ENCODE data around the gene PSMB5.
"Not testable (repeated sequence)": the region's sequence is repeated elsewhere in the genome, so short reads cannot be mapped to it uniquely, and the experiment has no call there.

The PSMB5 gene

DNA sequence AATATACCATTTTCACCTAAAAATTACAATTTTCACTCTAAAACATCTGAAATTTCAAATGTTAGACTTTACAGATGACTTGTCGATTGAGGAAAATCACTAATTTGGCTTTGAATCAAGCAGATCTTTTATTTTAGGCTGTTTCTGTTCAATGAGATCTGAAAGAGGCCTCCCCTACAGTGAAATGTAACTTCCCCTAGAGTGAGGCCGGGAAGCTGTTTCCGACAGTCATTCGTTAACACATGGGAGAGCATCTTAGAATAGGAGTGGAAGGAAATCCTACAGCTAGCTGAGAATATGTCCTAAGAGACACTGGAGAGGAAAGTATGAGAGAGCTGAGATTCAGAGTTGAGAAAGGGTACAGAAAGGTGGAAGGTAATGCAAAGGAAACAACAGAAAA is 19.1 kb downstream of the PSMB5 start:
- DNase-seq (ENCODE audit: low read depth in 2 of 2) = no peak

DNA sequence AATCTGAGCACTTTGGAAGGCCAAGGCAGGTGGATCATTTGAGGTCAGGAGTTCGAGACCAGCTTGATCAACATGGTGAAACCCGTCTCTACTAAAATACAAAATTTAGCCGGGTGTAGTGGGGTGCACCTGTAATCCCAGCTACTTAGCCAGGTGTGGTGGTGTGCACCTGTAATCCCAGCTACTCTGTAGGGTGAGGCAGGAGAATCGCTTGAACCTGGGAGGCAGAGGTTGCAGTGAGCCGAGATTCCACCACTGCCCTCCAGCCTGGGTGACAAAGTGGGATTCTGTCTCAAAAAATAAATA is 21.0 kb downstream of the PSMB5 start:
- not testable (repeated sequence) for DNase-seq (ENCODE audit: low read depth in 2 of 2)

DNA sequence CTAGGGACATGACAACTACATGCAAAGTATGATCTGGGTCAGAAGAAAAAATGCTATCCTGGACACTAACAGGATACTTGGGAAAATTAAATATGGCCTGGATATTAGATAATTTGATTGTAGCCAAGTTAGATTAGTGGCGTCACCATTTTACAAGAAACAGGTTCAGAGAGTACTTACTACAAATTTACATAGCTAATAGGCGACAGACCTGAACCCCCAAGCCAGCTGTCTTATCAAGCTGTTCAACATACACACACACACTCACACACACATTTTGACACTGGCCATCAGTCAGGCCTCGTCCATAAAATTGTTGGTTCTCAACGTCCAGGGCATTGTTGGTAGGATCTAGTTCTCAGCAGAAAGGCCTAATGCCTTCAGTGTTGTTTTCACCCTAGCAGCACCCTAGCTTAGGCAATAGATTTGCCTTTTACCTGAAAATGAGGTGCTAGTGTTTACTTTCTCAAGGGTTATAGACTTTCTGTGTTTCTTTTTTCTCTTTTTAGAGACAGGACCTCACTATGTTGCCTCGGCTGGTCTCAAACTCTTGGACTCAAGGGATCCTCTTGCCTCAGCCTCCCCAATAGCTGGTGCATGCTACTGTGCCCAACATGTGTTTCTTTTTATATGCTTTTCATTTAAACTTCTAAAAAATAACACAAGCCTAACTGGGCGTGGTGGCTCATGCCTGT is 21.5 kb downstream of the PSMB5 start:
- no peak for DNase-seq (ENCODE audit: low read depth in 2 of 2)

DNA sequence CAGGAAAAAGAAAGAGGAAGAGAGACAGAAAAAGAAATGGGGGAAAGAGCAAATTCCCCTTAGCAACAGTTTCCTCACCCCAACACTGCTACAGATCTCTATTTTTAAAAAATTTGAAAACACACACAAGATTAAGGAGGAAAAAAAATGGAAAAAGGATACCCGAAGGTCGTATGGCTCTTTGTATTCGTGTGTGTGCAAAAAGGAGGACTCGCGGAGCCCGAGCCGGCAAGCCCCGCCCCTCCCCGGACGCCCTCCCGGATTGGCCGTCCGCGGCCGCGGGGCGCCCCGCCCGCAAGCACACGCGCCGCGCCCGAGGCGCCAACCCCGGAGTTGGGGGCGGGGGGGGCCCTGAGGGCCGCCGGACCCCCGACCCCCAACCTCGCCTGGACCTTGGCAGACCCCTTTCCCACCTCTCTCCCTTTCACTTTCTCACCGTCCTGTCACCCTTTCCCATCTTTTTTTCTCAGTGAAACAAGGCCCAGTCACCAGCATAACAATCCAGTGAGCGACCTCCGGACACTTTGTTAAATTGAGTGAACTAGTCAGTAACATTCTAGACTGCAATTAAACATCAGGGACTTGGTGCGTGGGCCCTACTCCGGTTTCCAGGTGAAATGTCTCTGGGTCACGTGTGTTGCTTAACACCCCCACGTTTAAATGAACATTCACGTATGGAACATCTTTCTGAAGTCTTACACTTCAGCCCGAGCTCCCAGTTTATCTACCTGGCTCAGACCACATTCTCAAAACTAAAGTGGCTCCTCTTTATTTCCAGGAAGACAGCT is 24.6 kb downstream of the PSMB5 start, which contains the start of gene C14orf93:
Gene C14orf93 (minus strand): TSS at position 205 of the 788 bp plus-strand sequence. CDS start 11,120 bp downstream, outside the sequence.
- peak; percentile 63 to 83 for DNase-seq (ENCODE audit: low read depth in 2 of 2)

DNA sequence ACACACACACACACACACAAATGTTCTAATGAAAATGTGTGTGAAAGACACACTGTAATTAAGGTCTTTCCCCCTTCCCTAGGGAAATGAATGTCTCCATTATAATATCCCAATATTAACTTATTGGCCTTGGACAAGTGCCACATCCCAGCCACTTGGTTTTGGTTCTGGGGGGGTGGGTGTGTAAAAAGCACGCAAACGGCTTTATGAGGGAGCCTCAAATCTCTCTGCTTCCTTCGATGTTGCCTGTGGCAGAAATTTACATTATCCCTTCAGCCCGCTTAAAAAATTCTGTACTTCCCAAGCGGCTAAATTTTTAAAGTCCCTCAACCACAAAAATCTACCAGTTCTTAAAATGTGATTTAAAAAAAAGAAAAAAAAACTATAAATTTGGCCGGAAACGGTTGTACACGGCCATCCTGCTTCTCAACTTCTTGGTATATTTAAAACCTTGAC is 25.2 kb downstream of the PSMB5 start:
- DNase-seq (ENCODE audit: low read depth in 2 of 2) = no peak

DNA sequence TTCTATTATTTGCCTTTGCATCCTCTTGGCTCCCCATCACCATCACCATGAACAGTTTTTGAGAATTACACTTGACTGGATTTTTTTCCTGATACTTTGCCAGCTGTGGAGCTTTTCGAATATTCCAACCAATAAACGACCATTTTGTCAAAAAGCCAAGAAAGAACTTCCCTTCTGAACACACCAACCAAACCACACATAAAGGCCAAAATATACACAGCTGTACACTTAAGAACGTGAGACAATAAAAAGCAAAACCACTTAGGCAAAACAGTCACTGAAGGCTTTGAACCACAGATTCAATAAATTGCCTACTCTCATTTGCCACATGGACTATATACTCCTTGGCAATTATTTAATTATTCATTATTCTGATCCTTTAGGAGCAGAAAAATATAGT is 25.9 kb downstream of the PSMB5 start:
- DNase-seq (ENCODE audit: low read depth in 2 of 2) = no peak

DNA sequence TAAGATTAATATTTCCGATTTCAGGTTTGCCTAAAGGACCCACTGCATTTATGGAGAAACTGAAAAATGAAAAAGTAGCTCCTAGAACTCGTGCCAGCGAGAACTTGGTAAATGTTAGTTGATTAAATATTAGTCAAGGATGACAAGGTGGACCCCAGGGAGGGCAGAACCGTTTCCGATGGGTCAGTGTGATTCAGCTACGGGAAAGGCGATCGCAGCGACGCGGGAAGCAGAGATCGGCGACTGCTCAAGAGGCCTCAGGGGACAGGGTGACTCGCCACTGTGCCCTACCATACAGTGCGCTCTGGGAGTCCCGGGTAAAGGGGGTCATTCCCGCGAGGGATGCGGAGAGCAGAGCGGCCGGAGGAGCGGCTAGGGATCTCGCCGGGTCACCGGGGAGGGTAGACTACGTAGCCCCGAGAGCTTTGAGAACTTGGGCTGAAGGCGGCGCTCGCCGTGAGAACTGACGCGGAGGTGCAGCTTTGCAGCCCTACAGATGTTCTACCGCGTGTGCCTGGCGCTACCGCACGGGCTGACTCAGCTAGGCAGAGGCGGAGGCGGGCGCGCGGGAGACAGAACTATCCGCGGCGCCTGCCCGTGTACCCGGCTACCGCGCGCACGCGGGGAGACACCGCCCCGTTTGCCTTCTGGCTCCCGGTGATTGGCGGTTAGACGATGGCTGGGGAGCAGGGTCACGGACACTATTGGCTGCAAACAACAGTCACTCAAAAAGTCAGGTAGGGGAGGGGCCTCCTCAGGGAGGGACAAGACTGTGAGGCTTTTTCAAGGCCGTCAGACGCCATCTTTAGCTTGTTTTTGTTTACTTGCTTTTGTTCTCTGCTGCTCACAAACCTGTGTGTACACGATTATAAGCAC is 27.9 kb downstream of the PSMB5 start:
- DNase-seq (ENCODE audit: low read depth in 2 of 2) = peak; percentile 95 to 97

DNA sequence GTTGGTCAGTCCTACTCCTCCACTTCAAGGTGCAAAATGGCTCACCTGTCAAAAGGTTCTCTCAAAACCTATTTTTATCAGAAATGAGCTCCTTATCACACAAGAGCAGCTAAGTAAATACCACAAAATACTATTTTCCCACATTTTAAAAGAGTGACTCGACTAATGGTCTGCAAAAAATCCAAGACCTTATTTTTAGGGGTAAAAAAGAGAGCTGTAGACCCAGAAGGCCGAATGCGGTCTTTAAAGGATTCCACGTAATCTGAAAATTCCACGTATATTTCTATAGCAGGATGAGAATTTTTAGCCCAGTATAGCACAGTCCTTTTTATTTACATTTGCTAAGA is 28.5 kb downstream of the PSMB5 start:
- DNase-seq (ENCODE audit: low read depth in 2 of 2) = no peak

DNA sequence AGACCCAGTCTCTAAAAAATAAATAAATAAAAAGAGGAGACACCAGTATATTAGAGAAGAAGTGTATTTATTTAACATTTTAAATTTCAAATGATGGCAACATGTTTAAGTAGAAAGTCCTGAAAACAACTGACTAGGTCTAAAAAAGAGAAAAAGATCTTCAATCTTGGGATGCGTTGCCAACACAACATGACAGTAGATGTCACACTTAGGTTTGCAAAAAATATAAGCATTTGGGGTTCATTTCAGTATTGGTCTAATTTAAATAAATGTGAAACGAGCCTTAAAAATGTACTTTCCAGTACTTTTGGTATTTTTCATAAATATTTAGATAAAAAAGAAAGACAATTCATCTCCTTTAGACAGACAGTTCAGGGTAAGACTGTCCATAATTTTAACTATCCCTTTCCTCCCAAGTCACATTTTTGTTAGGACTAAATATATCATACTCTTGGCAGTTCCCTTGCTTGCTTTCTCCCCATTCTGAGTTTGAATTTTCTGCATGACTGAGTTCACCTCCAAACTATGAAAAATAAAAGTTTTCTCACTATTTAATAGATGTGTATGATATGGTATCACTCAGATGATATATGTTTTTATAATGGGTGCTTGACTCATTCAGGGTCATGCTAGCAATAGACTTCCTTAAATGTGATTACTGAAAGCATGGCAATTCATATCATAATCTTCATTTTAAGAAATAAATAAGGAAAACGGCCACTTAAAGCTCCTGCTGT is 29.1 kb downstream of the PSMB5 start:
- DNase-seq (ENCODE audit: low read depth in 2 of 2) = no peak

DNA sequence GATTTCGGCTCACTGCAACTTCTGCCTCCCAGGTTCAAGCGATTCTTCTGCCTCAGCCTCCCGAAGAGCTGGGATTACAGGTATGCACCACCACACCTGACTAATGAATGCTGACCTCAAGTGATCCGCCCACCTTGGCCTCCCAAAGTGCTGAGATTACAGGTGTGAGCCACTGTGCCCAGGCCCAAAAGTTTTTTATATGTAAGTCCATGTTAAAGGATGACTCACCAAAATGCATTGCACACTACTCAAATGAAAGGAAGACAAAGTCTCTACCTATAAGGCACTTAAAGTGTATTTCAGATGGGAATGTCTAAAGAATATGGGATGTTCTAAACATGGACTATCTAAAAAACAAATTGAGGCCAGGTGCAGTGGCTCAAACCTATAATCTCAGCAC is 30.4 kb downstream of the PSMB5 start:
- DNase-seq (ENCODE audit: low read depth in 2 of 2) = not testable (repeated sequence)

DNA sequence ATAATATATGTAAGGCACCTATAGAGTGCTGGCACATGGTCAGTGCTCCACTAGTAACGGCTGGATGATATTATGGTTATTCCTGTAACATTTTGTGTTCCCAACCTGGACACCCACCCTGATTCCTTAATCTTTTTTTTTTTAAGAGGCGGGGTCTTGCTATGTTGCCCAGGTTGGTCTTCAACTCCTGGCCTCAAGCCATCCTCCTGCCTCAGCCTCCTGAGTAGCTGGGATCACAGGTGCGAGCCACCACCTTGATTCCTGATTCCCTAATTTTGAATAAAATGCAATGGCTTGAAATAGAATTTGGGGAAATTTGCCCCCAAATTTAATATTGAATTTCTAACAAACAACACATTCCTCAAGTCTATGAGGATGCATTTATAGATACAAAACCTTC is 32.1 kb downstream of the PSMB5 start:
- DNase-seq (ENCODE audit: low read depth in 2 of 2) = no peak

DNA sequence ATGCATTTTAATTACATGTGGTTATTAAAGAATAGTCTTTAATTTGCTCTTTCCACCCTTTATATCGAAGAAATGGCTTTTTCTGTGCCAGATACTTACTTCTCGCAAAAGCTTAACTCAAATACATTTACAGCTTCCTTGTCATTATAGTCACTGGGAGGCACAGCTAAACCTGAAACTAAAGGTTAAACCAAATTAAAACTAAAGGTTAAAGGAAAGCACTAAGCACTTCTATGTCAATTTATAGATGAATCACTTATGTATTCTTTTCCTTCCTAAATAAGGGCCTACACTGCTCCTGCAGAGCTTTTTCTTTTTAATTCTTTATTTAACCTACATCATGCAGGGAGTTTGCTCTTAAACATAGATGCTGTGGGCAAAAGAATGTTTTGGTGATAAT is 33.8 kb downstream of the PSMB5 start:
- DNase-seq (ENCODE audit: low read depth in 2 of 2) = no peak

DNA sequence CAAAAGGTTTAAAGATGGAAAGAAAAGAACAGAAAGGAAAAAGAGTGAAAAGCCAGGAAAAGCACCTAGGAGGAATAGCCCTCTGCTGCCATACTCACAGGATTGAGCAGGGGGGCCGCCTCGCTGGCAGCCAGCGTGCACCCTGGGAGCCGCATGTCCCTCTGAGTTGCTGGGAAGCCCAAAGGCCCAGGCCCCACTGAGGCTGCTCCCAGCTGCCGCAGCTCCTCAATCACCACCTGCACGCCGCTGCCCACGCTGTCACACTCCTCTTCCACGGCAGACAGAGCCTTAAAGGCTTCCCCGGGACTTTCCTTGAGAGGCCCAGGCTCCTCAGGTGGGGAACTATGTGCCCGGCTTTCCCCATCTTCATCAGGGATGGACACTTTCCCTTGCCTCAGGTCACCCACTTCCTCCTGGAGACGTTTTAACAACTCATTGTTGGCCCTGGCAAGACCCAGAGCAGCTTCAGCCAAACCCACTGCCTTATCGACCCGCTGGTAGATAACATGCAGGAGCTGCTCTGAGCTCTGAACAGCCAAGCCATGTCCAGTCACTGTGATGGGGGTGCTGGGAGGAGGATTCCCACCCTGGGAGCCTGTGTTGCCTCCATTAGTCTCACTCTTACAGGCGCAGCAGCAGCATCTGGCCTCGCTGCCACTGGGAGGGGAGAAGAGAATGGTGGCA is 36.2 kb downstream of the PSMB5 start:
- DNase-seq (ENCODE audit: low read depth in 2 of 2) = no peak

DNA sequence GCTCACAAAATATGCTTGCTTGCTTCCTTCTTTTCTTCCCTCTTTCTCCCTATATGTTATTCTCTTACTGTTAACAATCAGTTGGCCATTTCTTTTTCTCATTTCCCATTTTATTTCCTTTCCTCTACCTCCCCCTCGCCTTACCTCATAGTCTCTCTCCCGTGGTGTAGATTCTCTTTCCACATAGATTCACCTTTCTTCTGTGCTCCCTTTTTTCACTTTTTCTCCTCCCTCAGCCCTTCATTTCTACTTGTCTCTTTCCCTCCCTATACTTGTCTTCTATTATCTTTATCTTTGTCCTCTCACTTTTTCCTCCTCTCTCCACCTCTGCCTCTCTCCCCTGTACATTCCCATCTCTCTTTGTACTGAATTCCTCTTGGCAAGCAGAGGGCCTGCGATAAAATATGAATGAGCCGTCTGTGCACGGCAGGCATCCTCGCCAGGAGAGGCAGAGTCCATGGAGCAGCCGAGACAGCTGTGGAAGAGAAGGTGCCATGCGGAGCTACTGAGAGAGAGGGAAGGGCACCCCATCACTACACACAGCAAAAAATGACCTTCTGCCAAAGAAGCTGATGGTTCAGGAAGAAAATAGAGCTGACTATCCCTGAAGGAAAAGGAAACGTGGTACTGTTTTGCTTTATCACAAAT is 36.9 kb downstream of the PSMB5 start:
- no peak for DNase-seq (ENCODE audit: low read depth in 2 of 2)

DNA sequence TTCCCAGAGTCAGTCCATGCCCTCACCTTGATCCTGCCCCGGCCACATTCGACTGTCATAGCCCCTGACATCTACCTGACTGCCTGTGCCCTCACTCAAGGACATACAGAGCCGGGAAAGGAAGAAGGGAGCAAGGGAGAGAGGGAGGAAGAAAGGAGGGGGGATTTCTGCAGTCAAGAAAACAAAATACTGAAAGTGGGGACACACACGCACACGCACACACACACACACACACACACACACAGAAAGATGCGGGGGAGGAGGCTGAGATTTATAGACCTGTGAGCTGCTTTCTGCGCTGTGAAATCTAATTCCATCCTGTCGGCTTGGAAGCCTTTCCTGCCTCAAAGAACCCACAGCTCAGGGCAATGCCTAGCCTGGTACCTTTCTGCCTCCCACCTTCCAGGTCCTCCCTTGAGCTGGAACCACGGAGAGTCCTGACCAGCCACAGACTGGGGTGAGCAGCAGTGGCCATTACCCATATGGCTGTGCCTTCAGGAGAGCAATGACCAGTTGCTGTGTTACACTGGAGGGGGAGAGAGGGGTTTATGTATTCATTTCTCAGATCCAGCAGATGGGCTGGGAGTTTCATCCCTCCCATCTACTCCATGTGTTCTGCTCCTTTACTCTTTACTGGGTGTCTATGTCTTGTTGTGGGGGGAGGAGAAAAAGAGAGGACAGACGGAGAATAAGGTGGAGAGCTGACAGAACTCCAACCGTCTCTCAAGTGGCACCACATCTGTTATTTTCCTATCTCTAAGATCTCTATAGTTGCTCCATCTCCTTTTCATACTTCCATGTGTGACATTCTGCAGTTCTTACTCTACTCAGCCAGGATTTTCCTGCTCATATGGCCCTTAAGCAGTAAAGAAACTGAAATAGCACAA is 37.7 kb downstream of the PSMB5 start:
- no peak for DNase-seq (ENCODE audit: low read depth in 2 of 2)

DNA sequence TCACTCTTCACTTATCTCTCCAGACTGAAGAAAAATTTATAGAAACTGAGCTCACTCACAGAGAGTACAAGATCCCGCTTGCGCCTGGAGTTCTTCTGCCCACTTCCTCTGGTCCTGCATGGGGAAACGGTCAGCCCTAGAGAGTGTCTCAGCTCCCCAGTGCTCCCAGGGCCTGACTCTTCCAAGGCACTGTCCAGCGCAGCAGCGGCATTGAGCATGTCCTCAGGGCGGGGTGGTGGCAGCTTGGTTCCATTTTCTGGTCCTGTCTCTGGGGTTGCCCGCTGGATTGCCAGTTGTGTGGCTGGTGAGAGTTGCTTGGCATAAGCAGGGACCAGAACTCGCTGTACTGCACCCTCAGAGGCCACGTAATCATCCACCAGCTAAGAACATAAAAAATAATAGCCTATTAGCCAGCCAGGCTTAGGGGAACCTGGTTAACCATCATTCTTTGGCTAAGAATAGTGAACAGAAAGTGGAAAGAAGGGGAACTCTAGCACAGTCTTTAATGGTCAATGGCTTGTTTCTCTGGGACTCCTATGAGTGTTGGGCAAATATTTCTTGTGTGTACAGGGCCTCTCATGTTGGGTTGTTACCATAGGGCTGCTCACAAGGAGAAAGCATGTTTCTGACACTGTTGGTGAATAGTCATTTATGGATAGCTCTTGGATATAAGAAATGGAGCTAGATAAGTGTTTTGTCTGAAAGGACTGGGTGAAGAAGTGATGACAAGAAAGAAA is 38.6 kb downstream of the PSMB5 start:
- no peak for DNase-seq (ENCODE audit: low read depth in 2 of 2)

DNA sequence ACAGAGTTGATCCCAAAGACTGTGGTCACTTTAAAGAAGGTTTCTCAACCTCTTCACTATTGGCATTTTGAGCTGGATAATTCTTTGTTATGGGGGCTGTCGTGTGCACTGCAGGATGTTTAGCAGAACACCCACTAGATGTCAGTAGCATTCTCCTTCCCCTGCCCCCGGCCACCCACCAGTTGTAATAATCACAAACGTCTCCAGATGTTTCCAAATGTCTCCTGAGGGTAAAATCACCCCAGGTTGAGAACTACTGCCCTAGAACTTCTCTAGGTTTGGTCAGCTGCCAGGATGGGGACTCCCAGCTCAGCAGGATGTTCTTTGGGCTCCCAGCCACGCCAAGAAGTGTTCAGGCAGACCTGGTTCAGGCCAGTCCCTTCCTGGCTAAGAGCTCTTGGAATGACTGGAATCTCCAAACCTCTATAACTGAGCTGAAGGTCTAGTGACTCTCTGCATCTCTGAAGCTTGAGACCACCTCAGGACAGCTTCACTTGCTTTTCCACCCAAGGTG is 39.9 kb downstream of the PSMB5 start:
- DNase-seq (ENCODE audit: low read depth in 2 of 2) = no peak

DNA sequence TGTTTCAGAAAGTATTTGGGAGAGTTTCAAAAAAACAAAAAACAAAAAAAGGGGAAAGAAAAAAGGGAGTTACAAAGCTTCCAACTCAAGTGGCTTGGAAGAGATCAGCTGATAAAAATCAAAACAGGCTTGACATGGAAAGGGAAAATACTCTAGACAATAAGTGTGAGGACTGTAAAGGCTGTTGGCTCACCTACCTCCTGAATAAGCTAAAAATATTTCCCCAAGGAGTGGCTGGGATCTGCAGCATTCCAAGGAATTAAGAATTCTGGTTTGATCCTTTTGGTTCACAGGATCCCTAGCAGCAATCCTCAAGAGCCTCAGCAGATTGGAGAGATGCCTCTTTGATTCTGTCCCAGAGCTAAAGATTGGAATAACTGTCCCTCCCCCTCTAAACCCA is 41.2 kb downstream of the PSMB5 start:
- no peak for DNase-seq (ENCODE audit: low read depth in 2 of 2)

DNA sequence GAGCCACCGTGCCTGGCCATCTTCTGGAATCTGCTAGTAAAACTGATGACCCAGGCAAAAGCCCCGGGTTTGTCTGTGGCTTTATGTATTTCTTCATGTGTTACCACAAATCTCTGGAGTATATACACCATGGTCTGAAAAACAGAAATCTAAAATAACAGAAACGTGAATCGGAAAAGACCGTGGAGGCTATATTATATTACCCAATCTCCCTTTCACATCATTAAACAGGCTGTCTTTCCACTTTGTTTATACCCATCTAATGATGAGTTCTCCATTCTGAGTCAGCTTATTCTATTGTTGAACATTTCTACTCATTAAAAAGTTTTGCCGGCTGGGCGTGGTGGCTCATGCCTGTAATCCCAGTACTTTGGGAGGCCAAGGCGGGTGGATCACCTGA is 42.8 kb downstream of the PSMB5 start:
- no peak for DNase-seq (ENCODE audit: low read depth in 2 of 2)
